Measurements from ENCODE around the gene PEPD.

The PEPD gene

GRCh38 chr19:33473653-33474305 is 47.8 kb downstream of the PEPD start:
- TF ChIP-seq POLR2A (IDR thresholded peaks at IDR 0.05; ENCODE audit: low read length), result no peak
- no peak for TF ChIP-seq GATA1 (IDR thresholded peaks at IDR 0.05; ENCODE audit: low read depth, low read length)
- DNase-seq, result no peak

GRCh38 chr19:33472691-33473652 is 48.6 kb downstream of the PEPD start:
- TF ChIP-seq POLR2A (IDR thresholded peaks at IDR 0.05; ENCODE audit: low read length), result no peak
- TF ChIP-seq GATA1 (IDR thresholded peaks at IDR 0.05; ENCODE audit: low read depth, low read length), result no peak
- DNase-seq, result no peak

- TF ChIP-seq POLR2A (IDR thresholded peaks at IDR 0.05; ENCODE audit: low read length) (no peak), GATA1 (IDR thresholded peaks at IDR 0.05; ENCODE audit: low read depth, low read length) (no peak)
- no peak for DNase-seq
These were observed 49.4 kb downstream of the PEPD start for GRCh38 chr19:33472226-33472625.

GRCh38 chr19:33471111-33471996 is 50.2 kb downstream of the PEPD start:
- DNase-seq, result no peak
- TF ChIP-seq POLR2A (IDR thresholded peaks at IDR 0.05; ENCODE audit: low read length) (no peak), GATA1 (IDR thresholded peaks at IDR 0.05; ENCODE audit: low read depth, low read length) (no peak)

GRCh38 chr19:33470686-33471085 is 50.9 kb downstream of the PEPD start:
- DNase-seq, result no peak
- TF ChIP-seq POLR2A (IDR thresholded peaks at IDR 0.05; ENCODE audit: low read length) (no peak), GATA1 (IDR thresholded peaks at IDR 0.05; ENCODE audit: low read depth, low read length) (no peak)

GRCh38 chr19:33470040-33470330 is 51.6 kb downstream of the PEPD start:
- TF ChIP-seq POLR2A (IDR thresholded peaks at IDR 0.05; ENCODE audit: low read length), result no peak
- TF ChIP-seq GATA1 (IDR thresholded peaks at IDR 0.05; ENCODE audit: low read depth, low read length), result no peak
- no peak for DNase-seq

- DNase-seq, result no peak
- TF ChIP-seq GATA1 (IDR thresholded peaks at IDR 0.05; ENCODE audit: low read depth, low read length), result no peak
- no peak for TF ChIP-seq POLR2A (IDR thresholded peaks at IDR 0.05; ENCODE audit: low read length)
These were observed 52.2 kb downstream of the PEPD start for GRCh38 chr19:33469171-33470039.

GRCh38 chr19:33468361-33469170 is 53.0 kb downstream of the PEPD start:
- no peak for DNase-seq
- no peak for TF ChIP-seq POLR2A (IDR thresholded peaks at IDR 0.05; ENCODE audit: low read length)
- no peak for TF ChIP-seq GATA1 (IDR thresholded peaks at IDR 0.05; ENCODE audit: low read depth, low read length)

- no peak for DNase-seq
- TF ChIP-seq POLR2A (IDR thresholded peaks at IDR 0.05; ENCODE audit: low read length) (no peak), GATA1 (IDR thresholded peaks at IDR 0.05; ENCODE audit: low read depth, low read length) (no peak)
These were observed 53.7 kb downstream of the PEPD start for GRCh38 chr19:33467851-33468250.

- TF ChIP-seq POLR2A (IDR thresholded peaks at IDR 0.05; ENCODE audit: low read length), result no peak
- no peak for TF ChIP-seq GATA1 (IDR thresholded peaks at IDR 0.05; ENCODE audit: low read depth, low read length)
- DNase-seq, result no peak
These were observed 55.8 kb downstream of the PEPD start for GRCh38 chr19:33465834-33466233.

- TF ChIP-seq POLR2A (IDR thresholded peaks at IDR 0.05; ENCODE audit: low read length) (no peak), GATA1 (IDR thresholded peaks at IDR 0.05; ENCODE audit: low read depth, low read length) (no peak)
These were observed 56.2 kb downstream of the PEPD start for GRCh38 chr19:33465371-33465770.

GRCh38 chr19:33464733-33465115 is 56.9 kb downstream of the PEPD start:
- TF ChIP-seq POLR2A (IDR thresholded peaks at IDR 0.05; ENCODE audit: low read length) (no peak), GATA1 (IDR thresholded peaks at IDR 0.05; ENCODE audit: low read depth, low read length) (no peak)
- no peak for DNase-seq

More at GRCh38 chr19:33465371-33465770, 56.2 kb downstream of the PEPD start:
- DNase-seq, result no peak

All from erythroblast (primary cell).